Smooth muscle cell (in vitro differentiated cells): ENCODE measurements around the gene ALDH4A1. TPM values are rescaled to one million over a fixed set of nuclear protein-coding genes. Genes with fewer than 3 reads are reported as not detected.

ENCODE experiments used
- DNase-seq: peaks from one replicate; lab custom pipeline; 2025; ENCODE audit not compliant: unreplicated experiment; lab: John Stamatoyannopoulos, UW
- H2AFZ ChIP-seq: fragments of 200-600 bp; sonication (generic); 2 replicates; pipeline ENCODE4 v1.6.0; 2016; ENCODE audit warnings: antibody characterized with exemption, low read depth, mild to moderate bottlenecking
- H3F3A ChIP-seq: fragments of 200-600 bp; sonication (generic); 2 replicates; pipeline ENCODE4 v1.6.0; 2017; ENCODE audit warnings: antibody characterized with exemption, low read depth
- H3K27ac ChIP-seq: fragments of 200-600 bp; sonication (generic); 2 replicates; pipeline ENCODE4 v1.5.1; 2016; ENCODE audit warnings: low read depth, mild to moderate bottlenecking
- H3K27me3 ChIP-seq: fragments of 200-600 bp; sonication (generic); 2 replicates; pipeline ENCODE4 v1.6.1; 2016; ENCODE audit warnings: low read depth, mild to moderate bottlenecking
- H3K36me3 ChIP-seq: fragments of 200-600 bp; sonication (generic); 2 replicates; pipeline ENCODE4 v1.5.1; 2016; ENCODE audit warnings: low read depth
- H3K4me1 ChIP-seq: fragments of 200-600 bp; sonication (generic); 2 replicates; pipeline ENCODE4 v1.5.1; 2016; ENCODE audit warnings: low read depth
- H3K4me2 ChIP-seq: fragments of 200-600 bp; sonication (generic); 2 replicates; pipeline ENCODE4 v1.6.0; 2016; ENCODE audit warnings: mild to moderate bottlenecking
- H3K4me3 ChIP-seq: fragments of 200-600 bp; sonication (generic); 2 replicates; pipeline ENCODE4 v1.5.1; 2016; ENCODE audit warnings: mild to moderate bottlenecking
- H3K79me2 ChIP-seq: fragments of 200-600 bp; sonication (generic); 2 replicates; pipeline ENCODE4 v1.6.0; 2016; ENCODE audit warnings: low read depth, mild to moderate bottlenecking
- H3K9ac ChIP-seq: fragments of 200-600 bp; sonication (generic); 2 replicates; pipeline ENCODE4 v1.6.0; 2016; ENCODE audit warnings: low read depth
- H3K9me3 ChIP-seq: fragments of 200-600 bp; sonication (generic); replicated peaks from 2 replicates; pipeline ENCODE4 v1.5.1; 2016; ENCODE audit warnings: low read depth
- H4K20me1 ChIP-seq: fragments of 200-600 bp; sonication (generic); 2 replicates; pipeline ENCODE4 v1.6.0; 2016; ENCODE audit warnings: low read depth
- WGBS: methylation state at CpG from one replicate; pipeline ENCODE4 v1.1.7; 2016; ENCODE audit warnings: low lambda C conversion rate; 5-methylcytosine and 5-hydroxymethylcytosine counted together
- polyA plus RNA-seq: library from polyadenylated mRNA; unstranded; fragments of >200 nt; fragmentation: Nextera tagmentation; extraction: Ambion mirVana; gene quantifications from 2 replicates; pipeline ENCODE4 v1.2.1, GENCODE V29; 2016
- total RNA-seq: library from RNA; depleted of rRNA; stranded (reverse); fragments of >200 nt; gene quantifications from 2 replicates; pipeline ENCODE4 v1.2.3, GENCODE V29; 2014
- TF ChIP-seq, protein P1 (sequence below): fragments of 200-600 bp; sonication (generic); IDR thresholded peaks from 2 replicates; pipeline ENCODE4 v1.5.1; 2017; ENCODE audit warnings: borderline replicate concordance, mild to moderate bottlenecking, antibody characterized with exemption; ENCODE audit not compliant: insufficient read depth, poor library complexity, severe bottlenecking

Gene ALDH4A1
- total and polyA plus RNA-seq, 2 experiments from 2014 or later = 4.8 to 7.2 TPM

DNA sequence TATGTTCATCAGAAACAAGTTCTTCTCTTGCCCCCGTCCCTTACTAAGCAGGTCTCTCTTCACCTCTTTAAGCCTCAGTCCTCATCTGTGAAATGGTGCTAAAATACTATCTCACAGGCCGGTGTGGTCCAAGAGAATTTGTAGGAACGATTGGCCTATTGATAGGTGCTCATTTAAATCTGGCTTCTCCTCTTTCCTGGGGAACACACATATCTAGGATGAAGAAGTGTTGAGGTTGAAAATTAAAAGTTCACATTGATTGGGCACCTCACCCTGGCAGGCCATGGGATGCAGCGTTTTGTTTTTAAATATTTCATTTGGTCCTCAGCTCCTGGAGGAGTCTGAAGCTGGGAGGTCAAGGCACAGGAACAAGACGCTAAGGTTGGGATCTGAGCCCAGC, 34.0 kb downstream of the ALDH4A1 start:
- no peaks in the 10 kb centered on the region for H3K9me3 ChIP-seq
- TF ChIP-seq, protein P1, sequence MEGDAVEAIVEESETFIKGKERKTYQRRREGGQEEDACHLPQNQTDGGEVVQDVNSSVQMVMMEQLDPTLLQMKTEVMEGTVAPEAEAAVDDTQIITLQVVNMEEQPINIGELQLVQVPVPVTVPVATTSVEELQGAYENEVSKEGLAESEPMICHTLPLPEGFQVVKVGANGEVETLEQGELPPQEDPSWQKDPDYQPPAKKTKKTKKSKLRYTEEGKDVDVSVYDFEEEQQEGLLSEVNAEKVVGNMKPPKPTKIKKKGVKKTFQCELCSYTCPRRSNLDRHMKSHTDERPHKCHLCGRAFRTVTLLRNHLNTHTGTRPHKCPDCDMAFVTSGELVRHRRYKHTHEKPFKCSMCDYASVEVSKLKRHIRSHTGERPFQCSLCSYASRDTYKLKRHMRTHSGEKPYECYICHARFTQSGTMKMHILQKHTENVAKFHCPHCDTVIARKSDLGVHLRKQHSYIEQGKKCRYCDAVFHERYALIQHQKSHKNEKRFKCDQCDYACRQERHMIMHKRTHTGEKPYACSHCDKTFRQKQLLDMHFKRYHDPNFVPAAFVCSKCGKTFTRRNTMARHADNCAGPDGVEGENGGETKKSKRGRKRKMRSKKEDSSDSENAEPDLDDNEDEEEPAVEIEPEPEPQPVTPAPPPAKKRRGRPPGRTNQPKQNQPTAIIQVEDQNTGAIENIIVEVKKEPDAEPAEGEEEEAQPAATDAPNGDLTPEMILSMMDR = no peak
- no peaks in the 10 kb centered on the region for H4K20me1 ChIP-seq
- H3K4me1 ChIP-seq = no peaks in the 10 kb centered on the region
- H3K36me3 ChIP-seq = no peaks in the 10 kb centered on the region
- WGBS = 80% methylated on average over 5 of the region's 5 CpGs
- DNase-seq = no peak
- no peaks in the 10 kb centered on the region for H3F3A ChIP-seq
- H3K27ac ChIP-seq = no peak overlapping the region
- no peak overlapping the region for H3K4me3 ChIP-seq
- no peak overlapping the region for H3K4me2 ChIP-seq
- peaks cover 8% of the 10 kb centered on the region for H3K27me3 ChIP-seq
- no peak overlapping the region for H3K9ac ChIP-seq
- no peaks in the 10 kb centered on the region for H3K79me2 ChIP-seq
- H2AFZ ChIP-seq = no peak overlapping the region

- Histone ChIP-seq H3K27ac (no peak overlapping the region), H2AFZ (no peak overlapping the region), H3K79me2 (no peaks in the 10 kb centered on the region), H3K9ac (no peak overlapping the region), H3K36me3 (no peaks in the 10 kb centered on the region), H4K20me1 (no peaks in the 10 kb centered on the region), H3F3A (no peaks in the 10 kb centered on the region), H3K4me1 (no peaks in the 10 kb centered on the region), H3K9me3 (no peaks in the 10 kb centered on the region), H3K27me3 (peaks cover 8% of the 10 kb centered on the region), H3K4me3 (no peak overlapping the region), H3K4me2 (no peak overlapping the region)
- TF ChIP-seq, protein P1 = no peak
- 90% methylated on average over 3 of the region's 3 CpGs for WGBS
- no peak for DNase-seq
These were observed 35.5 kb downstream of the ALDH4A1 start for GRCh38 chr1:18866846-18867245.

DNA sequence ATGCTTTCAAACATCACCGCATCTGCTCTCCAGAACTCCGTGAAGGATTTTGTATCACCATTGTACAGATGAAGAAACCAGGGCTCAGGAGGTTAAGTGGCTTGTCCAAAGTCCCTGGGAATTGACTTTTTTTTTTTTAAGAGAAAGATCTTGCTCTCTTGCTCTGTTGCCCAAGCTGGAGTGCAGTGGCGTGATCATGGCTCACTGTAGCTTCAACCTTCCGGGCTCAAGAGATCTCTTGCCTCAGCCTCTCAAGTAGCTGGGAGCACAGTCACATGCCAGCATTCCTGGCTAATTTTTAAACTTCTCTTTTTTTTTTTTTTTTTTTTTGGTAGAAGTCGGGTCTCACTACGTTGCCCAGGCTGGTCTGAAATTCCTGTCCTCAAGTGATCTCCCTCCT, 36.0 kb downstream of the ALDH4A1 start:
- no peaks in the 10 kb centered on the region for H3K9me3 ChIP-seq
- no peak overlapping the region for H3K4me2 ChIP-seq
- no peak overlapping the region for H3K4me3 ChIP-seq
- no peak overlapping the region for H3K9ac ChIP-seq
- H3K79me2 ChIP-seq = no peaks in the 10 kb centered on the region
- H4K20me1 ChIP-seq = no peaks in the 10 kb centered on the region
- no peak for DNase-seq
- H3K4me1 ChIP-seq = no peaks in the 10 kb centered on the region
- no peaks in the 10 kb centered on the region for H3K36me3 ChIP-seq
- 85% methylated on average over 6 of the region's 6 CpGs for WGBS
- H2AFZ ChIP-seq = no peak overlapping the region
- TF ChIP-seq, protein P1 = no peak
- H3F3A ChIP-seq = no peaks in the 10 kb centered on the region
- H3K27me3 ChIP-seq = peaks cover 8% of the 10 kb centered on the region
- no peak overlapping the region for H3K27ac ChIP-seq

DNA sequence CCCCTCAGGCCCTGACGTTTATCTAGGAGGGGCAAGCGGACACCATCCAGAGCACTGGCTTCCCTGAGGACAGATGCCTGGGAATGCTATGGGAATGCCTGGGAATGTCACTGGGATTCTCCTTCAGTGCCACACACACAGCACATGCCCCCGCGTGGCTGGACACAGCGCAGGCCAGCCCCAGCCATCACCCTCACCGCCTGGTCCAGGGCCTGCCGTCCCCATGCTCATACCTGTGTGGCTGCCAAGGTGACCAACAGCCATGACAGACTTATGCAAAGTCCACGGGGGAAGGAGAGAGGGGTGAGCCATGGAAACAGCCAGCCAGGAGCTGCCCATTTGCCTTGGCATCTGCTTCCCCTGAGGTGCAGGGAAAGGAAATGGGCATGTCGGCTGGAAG, 37.2 kb downstream of the ALDH4A1 start:
- DNase-seq = no peak
- Histone ChIP-seq H3K9ac (no peak overlapping the region), H3K36me3 (no peaks in the 10 kb centered on the region), H4K20me1 (no peaks in the 10 kb centered on the region), H3K27me3 (peaks cover 8% of the 10 kb centered on the region), H2AFZ (no peak overlapping the region), H3K79me2 (no peaks in the 10 kb centered on the region), H3K4me1 (no peaks in the 10 kb centered on the region), H3K4me3 (no peak overlapping the region), H3F3A (no peaks in the 10 kb centered on the region), H3K27ac (no peak overlapping the region), H3K9me3 (no peaks in the 10 kb centered on the region), H3K4me2 (no peak overlapping the region)
- WGBS = 80% methylated on average over 9 of the region's 9 CpGs
- TF ChIP-seq, protein P1 = no peak
